GM21423 (cell line): ENCODE measurements around the gene HLA-F.
A peak's percentile ranks its signal among the peaks of the same experiment; 100 is the strongest.

Source experiments
- ATAC-seq: cut with Tn5 transposase; IDR thresholded peaks from one replicate; pipeline ENCODE4 v1.9.1; 2021; ENCODE audit warnings: mild to moderate bottlenecking, moderate library complexity; ENCODE audit not compliant: unreplicated experiment

The HLA-F gene

DNA sequence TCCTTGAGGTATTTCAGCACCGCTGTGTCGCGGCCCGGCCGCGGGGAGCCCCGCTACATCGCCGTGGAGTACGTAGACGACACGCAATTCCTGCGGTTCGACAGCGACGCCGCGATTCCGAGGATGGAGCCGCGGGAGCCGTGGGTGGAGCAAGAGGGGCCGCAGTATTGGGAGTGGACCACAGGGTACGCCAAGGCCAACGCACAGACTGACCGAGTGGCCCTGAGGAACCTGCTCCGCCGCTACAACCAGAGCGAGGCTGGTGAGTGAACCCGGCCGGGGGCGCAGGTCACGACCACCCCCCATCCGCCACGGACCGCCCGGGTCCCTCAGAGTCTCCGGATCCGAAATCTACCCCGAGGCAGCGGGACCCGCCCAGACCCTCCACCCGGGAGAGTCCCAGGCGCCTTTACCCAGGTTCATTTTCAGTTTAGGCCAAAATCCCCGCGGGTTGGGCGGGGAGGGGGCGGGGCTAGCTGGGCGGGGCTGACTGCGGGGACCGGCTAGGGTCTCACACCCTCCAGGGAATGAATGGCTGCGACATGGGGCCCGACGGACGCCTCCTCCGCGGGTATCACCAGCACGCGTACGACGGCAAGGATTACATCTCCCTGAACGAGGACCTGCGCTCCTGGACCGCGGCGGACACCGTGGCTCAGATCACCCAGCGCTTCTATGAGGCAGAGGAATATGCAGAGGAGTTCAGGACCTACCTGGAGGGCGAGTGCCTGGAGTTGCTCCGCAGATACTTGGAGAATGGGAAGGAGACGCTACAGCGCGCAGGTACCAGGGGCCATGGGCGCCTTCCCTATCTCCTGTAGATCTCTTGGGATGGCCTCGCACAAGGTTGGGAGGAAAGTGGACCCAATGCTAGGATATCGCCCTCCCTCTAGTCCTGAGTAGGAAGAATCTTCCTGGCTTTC, 693 bp downstream of the HLA-F start:
- ATAC-seq: peak; percentile 37

DNA sequence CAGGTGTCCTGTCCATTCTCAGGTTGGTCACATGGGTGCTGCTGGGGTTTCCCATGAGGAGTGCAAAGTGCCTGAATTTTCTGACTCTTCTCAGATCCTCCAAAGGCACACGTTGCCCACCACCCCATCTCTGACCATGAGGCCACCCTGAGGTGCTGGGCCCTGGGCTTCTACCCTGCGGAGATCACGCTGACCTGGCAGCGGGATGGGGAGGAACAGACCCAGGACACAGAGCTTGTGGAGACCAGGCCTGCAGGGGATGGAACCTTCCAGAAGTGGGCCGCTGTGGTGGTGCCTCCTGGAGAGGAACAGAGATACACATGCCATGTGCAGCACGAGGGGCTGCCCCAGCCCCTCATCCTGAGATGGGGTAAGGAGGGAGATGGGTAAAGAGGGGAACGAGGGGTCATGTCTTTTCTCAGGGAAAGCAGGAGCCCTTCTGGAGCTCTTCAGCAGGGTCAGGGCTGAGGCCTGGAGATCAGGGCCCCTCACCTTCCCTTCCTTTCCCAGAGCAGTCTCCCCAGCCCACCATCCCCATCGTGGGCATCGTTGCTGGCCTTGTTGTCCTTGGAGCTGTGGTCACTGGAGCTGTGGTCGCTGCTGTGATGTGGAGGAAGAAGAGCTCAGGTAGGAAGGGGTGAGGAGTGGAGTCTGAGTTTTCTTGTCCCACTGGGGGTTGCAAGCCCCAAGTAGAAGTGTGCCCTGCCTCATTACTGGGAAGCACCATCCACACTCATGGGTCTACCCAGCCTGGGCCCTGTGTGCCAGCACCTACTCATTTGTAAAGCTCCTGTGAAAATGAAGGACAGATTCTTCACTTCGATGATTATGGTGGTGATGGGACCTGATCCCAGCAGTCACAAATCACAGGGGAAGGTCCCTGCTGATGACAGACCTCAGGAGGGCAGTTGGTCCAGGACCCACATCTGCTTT, 2.0 kb downstream of the HLA-F start:
- no peak for ATAC-seq

DNA sequence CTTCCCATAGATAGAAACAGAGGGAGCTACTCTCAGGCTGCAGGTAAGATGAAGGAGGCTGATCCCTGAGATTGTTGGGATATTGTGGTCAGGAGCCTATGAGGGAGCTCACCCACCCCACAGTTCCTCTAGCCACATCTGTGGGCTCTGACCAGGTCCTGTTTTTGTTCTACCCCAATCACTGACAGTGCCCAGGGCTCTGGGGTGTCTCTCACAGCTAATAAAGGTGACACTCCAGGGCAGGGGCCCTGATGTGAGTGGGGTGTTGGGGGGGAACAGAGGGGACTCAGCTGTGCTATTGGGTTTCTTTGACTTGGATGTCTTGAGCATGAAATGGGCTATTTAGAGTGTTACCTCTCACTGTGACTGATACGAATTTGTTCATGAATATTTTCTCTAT, 2.8 kb downstream of the HLA-F start:
- ATAC-seq: no peak

DNA sequence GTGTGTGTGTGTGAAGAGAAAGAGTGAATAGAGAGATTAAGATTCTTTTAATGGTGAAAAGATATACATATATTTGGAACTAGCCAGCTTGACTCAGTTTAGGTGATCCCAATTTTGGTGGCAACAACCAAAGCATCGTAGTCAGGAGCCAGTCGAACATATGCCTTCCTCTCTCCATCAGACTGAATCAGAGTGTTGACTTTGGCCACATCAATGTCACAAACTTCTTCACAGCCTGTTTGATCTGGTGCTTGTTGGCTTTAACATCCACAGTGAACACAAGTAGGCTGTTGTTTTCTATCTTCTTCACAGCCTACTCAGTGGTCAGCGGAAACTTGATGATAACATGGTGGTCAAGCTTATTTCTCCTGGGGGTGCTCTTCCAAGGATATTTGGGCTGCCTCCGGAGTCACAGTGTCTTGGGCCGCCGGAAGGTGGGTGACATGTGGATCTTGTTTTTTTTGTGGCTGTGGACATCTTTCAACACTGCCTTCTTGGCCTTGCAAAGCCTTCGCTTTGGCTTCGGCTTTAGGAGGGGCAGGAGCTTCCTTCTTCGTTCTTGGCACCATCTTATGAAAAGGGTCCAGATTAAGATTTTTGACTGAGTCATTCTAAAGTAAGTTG, 3.4 kb downstream of the HLA-F start:
- no peak for ATAC-seq

DNA sequence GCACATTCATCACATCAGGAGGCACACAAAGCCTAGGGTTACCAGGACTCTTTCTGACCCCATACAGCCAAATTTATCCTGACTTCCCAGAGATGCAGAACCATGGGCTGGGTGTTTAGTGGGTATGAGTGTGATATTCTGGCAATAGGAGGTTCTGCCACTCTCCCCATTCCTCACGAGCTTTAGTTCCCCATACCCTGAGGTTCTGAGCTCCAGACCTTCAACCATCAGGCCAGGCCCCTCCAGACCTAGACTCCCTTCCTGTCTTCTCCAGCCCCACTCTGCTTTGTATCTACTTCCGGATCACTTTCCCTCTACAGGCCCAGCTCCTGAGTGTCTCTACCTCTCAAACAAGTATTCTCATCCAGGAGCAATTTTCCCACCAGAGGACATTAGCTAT, 4.4 kb downstream of the HLA-F start:
- ATAC-seq: no peak

DNA sequence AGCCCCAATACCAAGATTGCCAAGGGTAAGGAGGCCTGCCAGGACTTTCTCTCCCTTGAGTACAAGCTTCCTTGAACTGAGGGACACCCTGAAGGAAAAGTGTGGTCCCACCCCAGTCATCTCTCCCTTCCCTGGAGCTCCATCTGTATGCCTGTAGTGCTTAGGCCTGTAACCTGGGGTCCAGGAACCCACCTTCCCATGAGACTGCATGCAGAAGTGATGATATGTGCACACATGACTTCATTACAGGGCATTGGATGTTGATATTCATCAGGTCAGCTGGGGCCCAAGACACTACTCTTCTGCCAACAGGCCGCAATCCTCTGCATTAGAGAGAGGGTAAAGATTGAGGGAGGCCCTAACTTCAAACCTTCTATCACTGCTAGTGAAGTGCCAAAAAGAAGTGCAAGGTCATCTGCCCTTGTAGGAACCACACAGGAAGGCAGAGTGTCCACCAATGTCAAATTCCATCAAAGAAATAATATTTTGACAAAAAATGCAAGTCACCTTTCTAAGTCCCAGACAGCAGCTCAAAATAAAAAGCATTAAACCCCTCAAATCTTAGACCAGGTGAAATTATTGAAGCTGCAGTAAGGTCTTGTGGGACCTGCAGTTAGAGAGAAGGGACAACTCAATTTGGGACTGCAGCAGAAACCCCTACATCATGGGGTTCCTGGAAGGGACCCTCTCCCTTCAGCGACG, 5.1 kb downstream of the HLA-F start:
- ATAC-seq: no peak

DNA sequence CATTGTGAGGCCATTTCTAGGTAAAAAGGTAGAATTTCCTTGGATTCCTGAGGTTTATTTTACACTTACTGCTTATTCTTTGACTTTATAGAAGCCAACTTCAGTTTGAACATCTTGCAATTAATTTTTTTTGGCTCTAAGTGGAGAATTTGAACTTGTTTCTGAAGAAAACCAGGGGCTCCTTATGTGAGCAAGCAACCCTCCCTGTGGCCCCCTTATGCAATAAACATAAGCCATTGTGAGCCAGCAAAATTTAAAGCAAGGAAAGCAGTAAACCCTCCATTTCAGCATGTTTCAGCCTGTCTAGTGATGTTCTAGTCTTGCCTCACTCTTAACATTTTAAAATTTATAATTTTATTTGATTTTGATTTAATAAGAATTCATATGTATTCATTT, 5.6 kb downstream of the HLA-F start:
- ATAC-seq: no peak

DNA sequence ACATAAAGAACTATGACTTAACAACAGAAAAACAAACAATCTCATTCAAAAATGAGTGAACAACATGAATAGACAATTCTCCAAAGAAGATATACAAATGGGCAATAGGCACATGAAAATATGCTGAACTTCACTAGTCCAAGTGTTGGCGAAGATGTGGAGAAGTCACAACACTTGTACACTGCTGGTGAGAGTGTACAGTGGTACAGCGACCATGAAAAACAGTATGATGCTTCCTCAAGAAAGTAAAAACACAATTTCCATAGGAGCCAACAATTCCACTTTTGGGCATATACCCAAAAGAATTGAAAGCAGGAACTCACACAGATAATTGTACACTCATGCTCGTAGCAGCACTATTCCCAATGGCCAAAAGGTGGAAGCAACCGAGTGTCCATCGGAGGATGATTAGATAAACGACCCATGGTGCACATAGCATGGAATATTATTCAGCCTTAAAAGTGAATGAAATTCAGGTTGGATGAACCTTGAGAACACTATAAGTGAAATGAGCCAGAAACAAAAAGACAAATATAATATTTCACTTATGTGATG, 6.6 kb downstream of the HLA-F start:
- ATAC-seq: no peak

DNA sequence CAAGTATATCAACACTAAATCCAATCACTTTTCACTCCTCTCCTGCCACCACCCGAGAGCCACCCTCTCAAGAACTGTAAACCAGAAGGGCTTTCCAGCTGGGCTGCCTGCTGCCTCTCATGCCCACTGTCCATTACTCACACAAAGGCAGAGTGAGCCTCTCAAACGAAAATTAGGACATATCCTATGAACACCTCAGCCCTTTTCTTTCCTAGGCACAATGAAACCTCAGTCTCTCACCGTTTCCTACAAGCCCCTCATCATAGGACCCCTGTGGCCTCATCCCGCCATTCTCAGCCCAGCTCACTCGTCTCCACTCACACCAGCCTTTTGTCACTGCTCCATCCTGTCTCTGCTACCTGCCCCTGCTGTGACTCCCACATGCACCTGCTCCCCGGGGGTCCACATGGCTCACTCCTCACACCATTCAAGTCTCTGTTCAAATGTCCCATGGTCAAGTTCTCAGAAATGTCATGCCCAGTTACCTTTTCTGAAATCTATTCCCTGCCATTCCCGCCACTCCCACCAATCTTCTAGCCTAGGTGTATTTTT, 7.4 kb downstream of the HLA-F start:
- no peak for ATAC-seq

DNA sequence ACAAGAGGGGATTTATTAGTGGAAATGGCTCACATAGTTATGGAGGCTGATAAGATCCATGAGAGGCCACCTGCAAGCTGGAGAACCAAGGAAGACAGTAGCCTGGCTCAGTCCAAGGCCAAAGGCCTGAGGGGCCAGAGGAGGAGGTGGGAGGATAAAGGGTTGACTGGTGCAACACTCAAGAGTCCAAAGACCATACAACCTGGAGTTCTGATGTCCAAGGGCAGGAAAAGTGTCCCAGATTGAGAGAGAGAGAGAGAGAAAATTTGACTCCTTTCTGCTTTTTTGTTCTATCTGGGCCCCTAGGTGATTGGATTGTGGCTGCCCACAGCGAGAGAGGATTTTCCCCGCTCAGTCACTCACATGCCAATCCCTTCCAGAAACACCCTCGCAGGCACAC, 8.0 kb downstream of the HLA-F start:
- no peak for ATAC-seq

DNA sequence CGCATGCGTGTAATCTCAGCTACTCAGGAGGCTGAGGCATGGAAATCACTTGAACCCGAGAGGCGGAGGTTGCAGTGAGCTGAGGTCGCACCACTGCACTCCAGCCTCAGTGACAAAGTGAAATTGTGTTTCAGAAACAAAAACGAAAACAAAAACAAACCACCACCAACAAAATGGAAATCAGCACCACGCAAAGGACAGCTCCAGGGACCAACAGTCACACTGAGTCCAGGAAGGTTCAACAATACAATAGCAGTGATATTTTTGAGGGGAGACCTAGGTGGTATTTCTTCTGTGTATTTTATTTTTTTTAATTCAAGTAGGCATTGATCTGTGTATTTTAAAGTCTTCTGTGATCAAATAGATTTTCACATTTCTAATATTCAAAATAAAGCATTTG, 9.8 kb downstream of the HLA-F start:
- no peak for ATAC-seq

DNA sequence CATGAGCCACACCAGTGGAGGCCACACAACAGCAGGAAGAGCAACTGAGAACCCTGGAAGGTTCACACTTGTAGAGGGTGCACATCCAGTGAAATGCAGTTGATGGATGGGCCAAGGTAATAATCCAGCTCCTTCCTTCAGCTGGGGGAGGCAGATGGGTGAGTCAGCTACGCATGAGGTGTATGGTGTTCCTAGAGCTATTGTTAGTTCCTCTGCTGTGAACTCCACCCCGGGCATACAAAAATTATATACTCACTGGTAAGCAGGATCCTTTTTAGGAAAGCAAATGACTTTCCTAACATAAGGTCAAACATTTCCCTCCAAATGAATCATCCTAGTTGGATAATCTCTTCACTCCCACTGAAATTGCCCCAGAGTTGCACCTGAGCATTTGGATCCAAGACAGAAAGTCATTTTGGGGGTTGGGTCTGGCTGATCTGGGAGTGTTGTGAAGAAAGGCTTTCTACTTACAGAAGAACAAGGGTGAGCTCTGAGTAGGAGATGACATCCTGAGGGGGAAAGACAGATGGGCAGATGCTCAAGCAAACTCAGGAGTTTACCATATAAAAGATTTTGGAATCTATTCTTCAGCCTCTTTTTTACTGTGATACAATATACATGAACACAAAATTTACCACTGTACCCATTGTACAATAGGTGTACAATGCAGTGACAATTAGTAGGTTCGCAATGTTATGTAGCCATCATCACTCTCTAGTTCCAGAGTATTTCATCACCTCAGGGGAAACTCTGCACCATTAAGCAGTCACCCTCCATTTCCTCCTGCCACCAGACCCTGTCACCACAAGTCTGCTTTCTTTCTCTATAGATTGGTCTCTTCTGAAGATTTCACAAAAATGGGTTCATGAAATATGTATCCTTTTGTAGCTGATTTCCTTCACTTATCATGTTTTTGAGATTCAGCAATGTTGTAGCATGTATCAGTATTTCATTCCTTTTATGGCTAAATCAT, 11.1 kb downstream of the HLA-F start:
- no peak for ATAC-seq

DNA sequence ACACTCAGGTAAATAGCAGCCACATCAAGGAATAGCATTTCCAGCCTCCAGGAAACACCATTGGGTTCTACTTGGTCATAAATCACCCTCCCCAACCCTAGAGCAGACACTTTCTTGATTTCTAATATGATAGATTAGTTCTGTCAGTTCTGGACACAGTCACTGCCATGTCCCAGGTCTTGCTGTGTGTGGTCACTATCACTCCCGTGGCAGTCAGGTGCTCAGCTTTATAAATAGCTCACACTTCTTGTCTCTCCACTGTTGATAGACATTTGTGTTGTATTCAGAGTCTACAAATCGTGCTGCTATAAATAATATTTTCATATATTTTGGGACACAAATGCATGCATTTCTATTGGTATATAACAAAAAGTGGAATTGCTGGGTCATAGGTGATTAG, 13.3 kb downstream of the HLA-F start:
- ATAC-seq: no peak

DNA sequence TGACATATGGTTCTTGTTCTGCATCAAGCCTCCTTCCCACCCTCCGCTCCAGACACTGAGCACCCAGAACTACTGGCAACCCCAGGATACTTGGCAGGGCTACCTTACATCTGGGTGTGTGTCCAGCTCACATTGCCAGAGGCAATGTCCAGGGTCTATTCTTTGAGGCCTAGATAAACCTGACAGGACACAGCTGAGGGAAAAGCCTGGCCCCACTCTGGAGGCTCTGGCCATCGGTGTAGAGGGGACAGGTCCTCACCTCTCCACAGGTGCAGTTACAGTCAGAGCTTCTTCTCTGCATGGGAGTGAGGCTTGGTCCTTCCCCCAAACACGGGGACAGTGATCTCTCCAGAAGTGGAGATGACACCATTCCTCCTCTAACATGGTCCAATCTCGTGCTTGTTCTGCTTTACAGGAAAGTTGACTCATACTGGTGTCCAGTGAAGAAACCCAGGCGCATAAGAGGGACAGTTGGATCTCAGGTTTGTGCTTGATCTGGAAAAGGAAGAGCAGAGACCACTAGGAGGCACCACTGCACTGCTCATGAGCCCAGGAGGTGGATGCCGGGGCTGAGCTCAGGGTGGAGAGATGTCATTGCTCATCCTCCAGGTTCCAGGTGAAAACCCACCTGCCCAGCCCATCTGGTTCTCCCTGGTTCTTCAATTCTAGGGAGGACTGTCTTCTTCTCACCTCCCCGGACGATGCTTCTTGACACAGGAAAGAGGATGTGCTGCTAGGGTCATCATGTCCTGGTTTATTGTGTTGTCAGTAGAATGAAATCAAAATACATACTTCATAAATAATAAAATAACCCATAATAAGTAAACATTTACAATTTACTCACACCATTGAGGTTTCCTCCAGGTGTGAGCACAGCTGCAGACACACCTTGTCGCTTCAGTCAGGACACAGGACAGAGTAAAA, 14.7 kb downstream of the HLA-F start:
- ATAC-seq: no peak

DNA sequence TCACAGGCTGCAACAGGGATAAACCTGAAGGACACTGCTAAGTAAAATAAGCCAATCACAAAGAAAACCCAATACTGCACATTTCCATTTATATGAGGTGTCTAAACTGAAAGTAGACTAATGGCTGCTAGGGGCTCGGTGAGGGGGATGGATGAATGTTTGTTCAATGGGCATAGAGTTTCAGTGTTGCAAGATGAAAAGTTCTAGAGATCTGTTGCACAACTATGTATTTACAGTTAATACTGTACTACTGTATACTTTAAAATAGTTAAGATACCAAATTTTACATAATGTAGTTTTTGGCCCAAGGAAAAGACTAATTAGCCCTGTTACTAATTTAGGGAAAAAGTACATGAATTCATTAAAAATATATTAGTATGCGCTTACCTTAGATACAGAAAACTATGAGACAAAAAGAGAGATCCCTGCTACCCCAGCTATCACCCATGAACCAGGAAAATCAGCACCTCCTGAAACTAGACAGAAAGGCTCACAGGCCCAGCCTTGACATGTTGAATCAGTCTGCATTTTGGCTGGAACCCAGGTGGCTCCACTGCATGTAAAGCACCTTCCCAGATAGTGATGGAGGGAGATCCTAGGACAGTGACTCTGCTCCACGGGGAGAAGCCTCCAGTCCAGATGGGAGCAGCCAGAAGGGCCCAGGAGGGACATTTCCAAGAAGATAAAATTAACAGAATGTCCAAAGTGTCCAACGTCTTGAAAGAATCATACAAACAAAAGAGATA, 16.1 kb downstream of the HLA-F start:
- no peak for ATAC-seq

DNA sequence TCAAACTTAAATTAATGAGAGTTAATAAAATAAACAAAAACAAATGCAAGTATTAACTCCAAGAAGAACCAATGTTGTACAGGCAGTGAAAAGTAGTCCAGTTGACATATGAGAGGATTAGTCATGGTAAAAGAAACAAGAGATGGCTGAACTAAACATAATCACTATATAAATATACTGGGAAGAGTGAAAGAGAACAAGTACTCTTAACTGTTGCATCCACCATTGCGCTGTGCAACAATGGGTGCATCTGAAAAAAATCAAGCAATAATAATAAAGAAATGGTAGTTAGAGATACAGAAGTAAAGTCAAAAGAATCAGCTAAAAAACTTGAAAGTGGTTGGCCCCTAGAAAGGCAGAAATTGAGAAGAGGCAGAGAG, 16.6 kb downstream of the HLA-F start:
- ATAC-seq: no peak

DNA sequence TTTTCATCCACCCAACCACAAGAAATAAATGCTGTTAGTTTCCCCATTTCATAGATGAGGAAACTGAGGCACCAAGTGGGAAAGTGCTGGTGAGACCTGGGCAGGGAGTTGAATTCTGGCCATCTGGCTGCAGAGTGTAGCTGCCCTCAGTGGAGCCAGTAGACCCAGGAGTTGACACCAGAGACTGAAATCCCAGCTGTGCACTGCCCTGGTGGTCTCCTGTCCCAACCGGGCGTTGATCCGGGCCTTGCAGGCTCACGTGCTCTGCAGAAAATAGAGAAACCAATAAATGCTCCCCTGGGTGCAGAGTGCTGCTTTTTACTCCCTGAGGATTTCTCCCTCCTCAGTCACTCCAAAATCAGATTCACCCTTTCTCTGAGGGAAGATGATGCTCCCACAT, 18.4 kb downstream of the HLA-F start:
- ATAC-seq: no peak
